Activated naive CD4-positive, alpha-beta T cell treated with anti-CD3 and anti-CD28 coated beads, Interleukin-2, amount 50 U/mL, for 16 hours (primary cell): ENCODE measurements around the gene KREMEN2.
"Not testable (repeated sequence)": the region's sequence is repeated elsewhere in the genome, so short reads cannot be mapped to it uniquely, and the experiment has no call there.

ENCODE experiments used
- DNase-seq: peaks from one replicate; pipeline ENCODE4 v3.0.0-alpha.2; 2020

Gene KREMEN2

GRCh38 chr16:2942045-2942444 lies 22.0 kb upstream of the KREMEN2 start:
- DNase-seq, result no peak

- not testable (repeated sequence) for DNase-seq
Measured at GRCh38 chr16:2943716-2944115, 20.4 kb upstream of the KREMEN2 start.

GRCh38 chr16:2946649-2947048 lies 17.4 kb upstream of the KREMEN2 start:
- DNase-seq, result no peak

GRCh38 chr16:2948807-2949704 lies 15.0 kb upstream of the KREMEN2 start:
- no peak for DNase-seq

GRCh38 chr16:2949705-2950352 lies 14.2 kb upstream of the KREMEN2 start:
- DNase-seq, result no peak

- no peak for DNase-seq
Measured at GRCh38 chr16:2950353-2950724, 13.7 kb upstream of the KREMEN2 start.

- no peak for DNase-seq
Measured at GRCh38 chr16:2950773-2951172, 13.3 kb upstream of the KREMEN2 start.

- DNase-seq, result no peak
Measured at GRCh38 chr16:2952679-2953078, 11.4 kb upstream of the KREMEN2 start.

- no peak for DNase-seq
Measured at GRCh38 chr16:2953706-2954627, 10.1 kb upstream of the KREMEN2 start.

- no peak for DNase-seq
Measured at GRCh38 chr16:2954656-2955381, 9.3 kb upstream of the KREMEN2 start.

- no peak for DNase-seq
Measured at GRCh38 chr16:2955438-2955778, 8.7 kb upstream of the KREMEN2 start.

- DNase-seq, result no peak
Measured at GRCh38 chr16:2955779-2956578, 8.1 kb upstream of the KREMEN2 start.

GRCh38 chr16:2956579-2956956 lies 7.5 kb upstream of the KREMEN2 start:
- DNase-seq, result no peak

- no peak for DNase-seq
Measured at GRCh38 chr16:2959206-2959605, 4.9 kb upstream of the KREMEN2 start.

- no peak for DNase-seq
Measured at GRCh38 chr16:2960183-2961010, 3.7 kb upstream of the KREMEN2 start.

- DNase-seq, result no peak
Measured at GRCh38 chr16:2962334-2963073, 1.6 kb upstream of the KREMEN2 start.

- peak; percentile 38 for DNase-seq
Measured at GRCh38 chr16:2963074-2963722, 877 bp upstream of the KREMEN2 start.

- DNase-seq, result peak; percentile 60
Measured at GRCh38 chr16:2964475-2965336, 631 bp downstream of the KREMEN2 start.
